ENCODE results near the gene TYR.
"Not testable (repeated sequence)": the region's sequence is repeated elsewhere in the genome, so short reads cannot be mapped to it uniquely, and the experiment has no call there.

DNA sequence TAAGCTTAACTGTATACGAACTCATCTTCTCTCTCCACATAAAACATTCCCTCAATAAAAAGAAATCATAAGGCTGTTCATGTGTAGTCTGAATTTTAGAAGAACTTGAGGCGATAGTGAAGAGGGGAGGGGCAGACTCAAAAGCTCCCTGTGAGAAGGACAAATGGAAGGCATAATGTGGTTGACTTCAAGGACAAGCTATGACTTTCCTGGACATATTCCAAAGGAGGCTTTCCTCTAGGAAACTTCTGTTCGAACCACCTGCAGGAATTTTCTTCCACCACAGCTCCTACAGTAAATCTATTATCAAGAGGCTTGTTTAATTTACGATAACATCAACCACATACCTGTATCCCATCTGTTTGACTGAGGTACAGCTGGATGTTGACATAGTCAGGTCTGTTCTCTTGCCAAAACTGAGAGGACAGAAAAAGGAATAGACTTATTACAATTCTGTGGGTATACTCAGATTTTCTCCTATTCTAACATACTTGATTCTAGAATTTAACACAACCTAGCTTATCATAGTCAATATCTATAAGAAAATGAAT lies 159.5 kb downstream of the TYR start:
- TF ChIP-seq POLR2A, EP300 (IDR thresholded peaks at IDR 0.05): not testable (repeated sequence)

All from ovary (tissue), 1 donor.